ENCODE data around the gene CHRND. TPM values are rescaled to one million over a fixed set of nuclear protein-coding genes. Genes with fewer than 3 reads are reported as not detected.

Gene CHRND
- total RNA-seq, 1 donor = not detected

GRCh38 chr2:232521098-232521497, 4.9 kb upstream of the CHRND start:
- DNase-seq (ENCODE audit: low read depth) = no peak
- H3K4me3 ChIP-seq (ENCODE audit: low read depth, low read length) = no peak overlapping the region
- TF ChIP-seq CTCF (IDR thresholded peaks at IDR 0.05; ENCODE audit: insufficient read depth, low read depth, low read length) = no peak

- no peak overlapping the region for H3K4me3 ChIP-seq (ENCODE audit: low read depth, low read length)
- peak; percentile 14 for DNase-seq (ENCODE audit: low read depth)
- peak; percentile 62 for TF ChIP-seq CTCF (IDR thresholded peaks at IDR 0.05; ENCODE audit: insufficient read depth, low read depth, low read length)
These were observed 3.9 kb upstream of the CHRND start for GRCh38 chr2:232521959-232522622.

GRCh38 chr2:232522623-232523401, 3.1 kb upstream of the CHRND start:
- H3K4me3 ChIP-seq (ENCODE audit: low read depth, low read length) = no peak overlapping the region
- no peak for TF ChIP-seq CTCF (IDR thresholded peaks at IDR 0.05; ENCODE audit: insufficient read depth, low read depth, low read length)
- DNase-seq (ENCODE audit: low read depth) = no peak

GRCh38 chr2:232523402-232523681, 2.6 kb upstream of the CHRND start:
- no peak for TF ChIP-seq CTCF (IDR thresholded peaks at IDR 0.05; ENCODE audit: insufficient read depth, low read depth, low read length)
- H3K4me3 ChIP-seq (ENCODE audit: low read depth, low read length) = no peak overlapping the region
- DNase-seq (ENCODE audit: low read depth) = no peak

- H3K4me3 ChIP-seq (ENCODE audit: low read depth, low read length) = peak overlapping the region; percentile 37
- peak; percentile 17 for TF ChIP-seq CTCF (IDR thresholded peaks at IDR 0.05; ENCODE audit: insufficient read depth, low read depth, low read length)
- peak; percentile 28 for DNase-seq (ENCODE audit: low read depth)
These were observed 2.0 kb upstream of the CHRND start for GRCh38 chr2:232523682-232524597.

GRCh38 chr2:232524771-232525170, 1.2 kb upstream of the CHRND start:
- TF ChIP-seq CTCF (IDR thresholded peaks at IDR 0.05; ENCODE audit: insufficient read depth, low read depth, low read length) = no peak
- no peak for DNase-seq (ENCODE audit: low read depth)
- H3K4me3 ChIP-seq (ENCODE audit: low read depth, low read length) = no peak overlapping the region

Data from fibroblast of villous mesenchyme (primary cell).